IPS-18c (cell line): ENCODE data around the gene MACROD2.

ENCODE experiments used
- H3K4me3 ChIP-seq: 2 replicates; pipeline ENCODE4 v1.7.0; 2013; ENCODE audit warnings: low read depth, mild to moderate bottlenecking, low read length, moderate library complexity; ENCODE audit not compliant: insufficient read depth
- H3K9me3 ChIP-seq: one replicate; pipeline ENCODE4 v1.6.1; 2013; ENCODE audit warnings: mild to moderate bottlenecking, low read length, moderate library complexity; ENCODE audit not compliant: control insufficient read depth, insufficient read depth

MACROD2 gene

GRCh38 chr20:15676815-15677214 lies 1681.5 kb downstream of the MACROD2 start:
- Histone ChIP-seq H3K4me3 (no peak overlapping the region), H3K9me3 (no peaks in the 10 kb centered on the region)

DNA sequence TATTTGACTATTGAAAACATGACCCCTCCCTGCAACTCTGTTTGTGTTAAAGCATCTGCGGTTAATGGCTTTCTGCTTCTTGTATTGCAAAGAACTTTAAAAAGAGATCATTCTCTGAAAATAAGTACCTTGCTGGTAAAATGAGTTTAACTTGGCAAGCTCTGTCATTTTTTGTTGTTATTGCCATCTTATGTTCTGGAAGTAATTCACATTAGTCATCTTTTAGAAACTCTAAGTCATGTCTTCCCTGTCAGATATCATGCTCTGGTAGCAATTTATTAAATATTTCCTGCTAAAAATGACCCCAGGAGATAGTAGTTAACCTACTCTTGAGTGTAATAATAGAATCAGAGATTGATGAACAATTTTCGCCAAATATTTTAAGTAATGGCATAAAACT lies 1687.4 kb downstream of the MACROD2 start:
- H3K9me3 ChIP-seq = no peaks in the 10 kb centered on the region
- H3K4me3 ChIP-seq = no peak overlapping the region

DNA sequence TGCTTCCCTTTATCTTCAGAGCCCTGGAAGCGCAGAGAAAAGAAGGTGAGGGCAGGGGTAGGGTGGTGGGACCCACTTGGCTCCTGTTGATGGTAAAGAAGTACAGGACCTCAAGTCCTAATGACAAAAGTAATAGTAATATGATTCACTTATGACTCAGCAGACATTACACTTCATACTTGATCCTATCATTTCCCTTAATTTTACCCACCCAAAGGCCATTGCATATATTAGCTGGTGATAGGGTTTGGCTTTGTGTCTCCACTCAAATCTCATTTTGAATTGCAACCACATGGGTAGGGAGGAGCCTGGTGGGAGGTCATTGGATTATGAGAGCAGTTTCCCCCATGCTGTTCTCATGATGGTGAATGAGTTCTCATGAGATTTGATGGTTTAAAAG lies 1697.3 kb downstream of the MACROD2 start:
- Histone ChIP-seq H3K9me3 (no peaks in the 10 kb centered on the region), H3K4me3 (no peak overlapping the region)

- Histone ChIP-seq H3K4me3 (no peak overlapping the region), H3K9me3 (peaks cover 2% of the 10 kb centered on the region)
Observed at GRCh38 chr20:15699431-15700146, 1704.3 kb downstream of the MACROD2 start.

DNA sequence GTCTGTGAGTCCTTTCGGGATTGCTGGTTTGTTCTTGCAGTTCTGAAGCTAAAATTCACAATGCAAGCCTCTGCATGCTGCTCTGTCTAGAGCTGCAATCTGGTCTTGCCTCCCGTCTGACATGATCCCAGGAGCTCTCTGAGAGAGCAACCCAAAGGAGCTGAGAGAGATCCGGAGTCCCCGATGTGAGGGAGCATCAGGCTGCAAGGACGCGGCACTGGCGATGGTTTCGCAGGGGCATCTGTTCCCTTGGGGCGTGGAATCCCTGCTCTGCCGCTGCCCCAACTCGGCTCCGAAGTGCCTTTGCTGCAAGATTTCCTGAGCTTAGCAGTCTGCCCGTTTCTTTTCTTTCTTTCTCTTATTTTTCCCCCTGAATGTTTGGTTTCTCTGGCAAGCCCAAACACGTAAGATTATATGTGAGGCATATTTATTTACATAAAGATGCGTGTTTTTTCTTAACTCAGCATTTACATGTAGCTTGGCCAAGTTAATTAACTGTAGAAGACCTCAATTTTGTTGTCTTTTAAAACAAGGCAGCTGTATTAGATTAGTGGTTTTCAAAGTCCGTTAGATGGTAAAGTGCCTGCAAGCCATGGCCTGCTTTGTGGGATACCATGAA lies 1704.9 kb downstream of the MACROD2 start:
- peaks cover 2% of the 10 kb centered on the region for H3K9me3 ChIP-seq
- H3K4me3 ChIP-seq = no peak overlapping the region

- H3K4me3 ChIP-seq = no peak overlapping the region
- peaks cover 2% of the 10 kb centered on the region for H3K9me3 ChIP-seq
Observed at GRCh38 chr20:15702161-15702560, 1706.8 kb downstream of the MACROD2 start.

GRCh38 chr20:15703171-15703911 lies 1708.0 kb downstream of the MACROD2 start:
- Histone ChIP-seq H3K4me3 (no peak overlapping the region), H3K9me3 (peaks cover 2% of the 10 kb centered on the region)

DNA sequence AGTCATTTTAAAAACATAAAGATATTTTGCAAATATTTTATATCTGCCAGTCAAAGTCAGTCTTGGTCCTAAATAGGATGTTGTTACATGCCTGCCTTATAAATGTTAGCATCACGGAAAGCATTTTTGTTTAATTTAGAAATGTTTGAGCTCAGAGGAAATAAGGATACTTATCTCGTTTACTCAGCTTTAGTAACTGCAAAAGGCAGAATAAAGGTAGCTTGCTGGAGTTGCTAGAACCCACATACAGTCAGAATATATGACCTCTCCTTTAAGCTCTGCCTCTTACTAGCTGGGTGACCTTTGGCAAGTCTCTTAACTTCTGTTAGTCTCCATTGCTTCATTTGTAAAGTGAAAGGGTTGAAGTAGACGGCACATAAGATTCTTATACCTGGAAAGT lies 1710.7 kb downstream of the MACROD2 start:
- Histone ChIP-seq H3K9me3 (peaks cover under 1% of the 10 kb centered on the region), H3K4me3 (no peak overlapping the region)

- Histone ChIP-seq H3K4me3 (no peak overlapping the region), H3K9me3 (no peaks in the 10 kb centered on the region)
Observed at GRCh38 chr20:15706719-15707118, 1711.4 kb downstream of the MACROD2 start.

DNA sequence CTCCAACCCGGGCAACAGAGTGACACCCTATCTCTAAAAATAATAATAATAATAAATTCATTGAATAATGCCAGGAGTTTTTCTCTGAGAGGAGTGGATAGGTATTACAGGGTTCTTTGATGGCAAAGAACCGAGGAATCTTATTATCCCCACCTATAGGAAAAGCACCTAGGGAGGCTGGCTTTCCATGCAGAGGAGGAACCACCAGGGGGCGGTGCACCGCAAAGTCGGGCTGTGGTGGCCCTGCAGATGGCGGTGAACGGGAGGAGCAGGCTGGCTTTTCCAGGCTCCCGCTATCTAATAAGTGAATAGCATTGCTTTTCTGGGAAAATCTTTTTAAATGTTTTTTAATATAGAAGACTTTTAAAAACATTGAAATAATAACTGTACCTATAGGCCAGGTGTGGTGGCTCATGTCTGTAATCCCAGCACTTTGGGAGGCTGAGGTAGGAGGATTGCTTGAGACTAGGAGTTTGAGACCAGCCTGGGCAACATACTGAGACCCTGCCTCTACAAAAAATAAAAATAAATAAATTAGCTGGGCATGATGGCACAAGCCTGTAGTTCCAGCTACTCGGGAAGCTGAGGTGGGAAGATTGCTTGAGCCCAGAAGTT lies 1713.8 kb downstream of the MACROD2 start:
- no peak overlapping the region for H3K4me3 ChIP-seq
- H3K9me3 ChIP-seq = no peaks in the 10 kb centered on the region

DNA sequence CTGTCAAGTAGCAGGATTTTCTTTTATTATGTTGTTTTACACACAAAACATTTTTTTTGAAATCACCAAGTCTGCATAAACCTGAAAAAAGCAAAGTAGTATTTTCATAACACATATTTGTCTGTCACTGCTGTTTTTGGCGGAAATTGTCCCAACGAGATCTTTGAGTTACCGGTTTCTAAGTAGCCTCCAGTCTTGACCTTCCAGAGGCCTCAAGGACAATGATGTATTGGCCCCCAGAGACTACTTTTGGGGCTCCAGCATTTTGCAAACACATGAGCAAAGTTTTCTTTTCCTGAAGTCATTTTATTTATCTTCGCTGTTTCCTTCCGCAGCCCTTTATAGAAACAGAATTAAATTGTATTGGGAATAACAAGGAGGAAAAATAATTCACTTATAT lies 1715.3 kb downstream of the MACROD2 start:
- no peak overlapping the region for H3K4me3 ChIP-seq
- no peaks in the 10 kb centered on the region for H3K9me3 ChIP-seq

DNA sequence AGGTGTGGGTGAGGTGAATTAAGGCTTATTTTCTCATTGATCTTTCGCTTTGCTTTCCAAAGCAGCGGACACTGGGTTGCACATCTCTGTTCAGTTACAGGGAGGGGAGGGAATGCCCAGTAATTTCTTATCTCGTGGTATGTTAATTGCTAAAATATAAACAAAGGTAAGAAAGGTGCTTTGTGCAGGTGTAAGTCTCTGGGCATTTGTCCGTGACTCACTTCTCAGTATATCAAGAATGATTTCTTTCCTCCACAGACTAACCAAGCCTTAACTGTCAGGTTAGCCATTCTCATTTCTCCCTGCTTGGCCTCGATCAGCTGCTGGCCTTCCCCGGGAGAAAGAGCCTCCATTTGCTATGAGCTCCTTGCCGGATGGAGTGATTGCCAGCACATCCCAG lies 1715.9 kb downstream of the MACROD2 start:
- Histone ChIP-seq H3K4me3 (no peak overlapping the region), H3K9me3 (no peaks in the 10 kb centered on the region)

- Histone ChIP-seq H3K9me3 (no peaks in the 10 kb centered on the region), H3K4me3 (no peak overlapping the region)
Observed at GRCh38 chr20:15716256-15716655, 1720.9 kb downstream of the MACROD2 start.

GRCh38 chr20:15726416-15726815 lies 1731.1 kb downstream of the MACROD2 start:
- H3K4me3 ChIP-seq = no peak overlapping the region
- no peaks in the 10 kb centered on the region for H3K9me3 ChIP-seq

DNA sequence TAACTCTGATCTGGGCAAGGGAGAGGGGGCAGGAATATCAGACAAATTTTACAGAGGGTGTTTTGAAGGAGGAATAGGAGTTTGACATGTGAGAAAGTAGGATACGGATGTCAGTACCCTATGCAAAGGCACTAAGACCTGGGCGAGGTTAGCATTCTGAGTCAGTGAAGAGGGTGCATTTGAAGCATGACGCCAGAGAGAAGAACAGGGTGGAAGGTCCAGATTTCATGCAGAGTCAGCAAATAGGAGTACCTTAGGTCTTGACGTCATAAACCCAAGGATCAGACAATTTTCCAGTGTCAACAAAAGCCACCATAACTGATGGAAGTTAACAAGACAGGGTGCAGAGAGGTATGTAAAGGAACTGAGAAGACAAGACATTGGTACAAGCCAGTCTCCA lies 1738.7 kb downstream of the MACROD2 start:
- H3K9me3 ChIP-seq = no peaks in the 10 kb centered on the region

DNA sequence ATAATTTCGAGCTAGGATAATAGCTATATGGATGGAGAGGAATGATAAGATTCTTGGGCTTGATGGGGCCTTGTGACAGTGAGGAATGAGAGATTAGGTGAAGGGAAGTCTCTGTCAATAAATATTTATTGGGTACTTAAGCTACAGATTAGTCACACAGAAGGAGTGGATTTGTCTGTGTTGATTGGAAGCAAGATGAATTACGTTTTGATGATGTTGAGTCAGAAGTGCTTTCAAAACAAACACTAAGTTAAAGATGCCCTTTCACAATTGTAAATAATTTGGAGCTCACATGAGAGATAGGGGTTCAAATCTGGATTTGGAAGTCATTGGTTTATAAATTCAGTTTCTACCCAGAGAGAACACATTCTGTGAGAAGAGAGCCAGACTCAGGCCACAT lies 1743.7 kb downstream of the MACROD2 start:
- no peak overlapping the region for H3K4me3 ChIP-seq
- H3K9me3 ChIP-seq = no peaks in the 10 kb centered on the region

More for the DNA sequence above, 1738.7 kb downstream of the MACROD2 start:
- H3K4me3 ChIP-seq = no peak overlapping the region

DNA sequence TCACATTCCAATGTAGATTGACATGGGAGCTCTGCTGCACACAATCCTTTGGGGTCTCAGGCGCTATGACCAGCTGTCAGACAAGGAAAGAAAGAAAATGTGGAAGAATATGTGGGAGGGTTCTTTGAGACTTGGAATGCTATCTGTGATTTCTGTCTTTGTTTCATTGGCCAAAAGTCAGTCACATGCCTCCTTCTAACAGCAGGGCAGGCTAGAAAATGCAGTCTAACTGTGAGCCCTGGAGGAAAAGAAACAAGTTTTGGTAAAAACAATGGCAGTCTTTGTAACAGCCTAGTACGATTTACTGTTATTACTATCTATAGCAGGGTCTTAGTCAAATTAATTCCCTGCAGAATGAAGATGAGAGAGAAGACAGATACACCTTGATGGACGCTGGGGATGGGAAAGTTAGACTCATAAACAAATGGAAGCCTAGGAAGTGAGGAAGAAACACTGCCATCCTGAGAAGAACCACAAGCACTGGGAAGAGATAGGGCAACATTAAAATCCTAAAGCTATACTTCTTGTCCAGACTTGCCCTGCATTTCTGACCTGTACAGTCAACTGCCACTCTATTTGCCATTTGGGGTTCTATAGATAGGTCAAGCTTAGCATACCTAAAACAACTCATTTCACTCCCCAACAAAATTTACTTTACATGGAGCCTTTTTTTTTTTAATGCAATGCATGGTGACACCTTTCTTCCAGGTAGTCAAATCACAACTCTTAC lies 1744.9 kb downstream of the MACROD2 start:
- H3K9me3 ChIP-seq = no peaks in the 10 kb centered on the region
- no peak overlapping the region for H3K4me3 ChIP-seq
